SU-DHL-6 (cell line): Measurements from ENCODE around the gene MAML3.

Experiments
- CTCF ChIP-seq: fragments of 200-600 bp; sonication (generic); IDR thresholded peaks from one replicate; pipeline ENCODE4 v1.5.1; 2017; ENCODE audit warnings: antibody characterized with exemption, mild to moderate bottlenecking, low read length, moderate library complexity; ENCODE audit not compliant: insufficient read depth, poor library complexity, severe bottlenecking
- EZH2phosphoT487 ChIP-seq: fragments of 200-600 bp; sonication (generic), shearing (Covaris generic); conservative IDR thresholded peaks from 2 replicates; pipeline ENCODE4 v1.6.1; 2018; ENCODE audit warnings: mild to moderate bottlenecking, antibody characterized with exemption, low read length, moderate library complexity, mixed read lengths

DNA sequence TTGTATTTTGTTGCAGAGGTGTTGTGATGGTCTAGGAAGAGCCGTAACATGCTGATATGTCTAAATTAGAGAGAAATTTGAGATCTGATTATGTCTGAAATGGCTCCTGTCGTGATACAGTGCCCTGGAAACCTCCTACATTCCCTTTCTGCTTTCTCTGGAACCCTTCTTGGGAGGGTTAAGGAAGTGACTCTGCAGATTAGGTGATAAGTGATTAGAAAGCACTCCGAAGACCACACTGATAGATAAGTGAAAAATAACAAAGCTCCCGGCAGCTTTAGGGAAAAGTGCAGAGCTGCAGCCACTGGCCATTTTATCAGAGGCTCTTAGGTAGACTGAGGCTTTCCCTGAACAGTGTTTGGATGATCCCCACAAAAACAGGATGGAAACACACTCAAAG lies 377.7 kb downstream of the MAML3 start:
- no peak for TF ChIP-seq CTCF
- TF ChIP-seq EZH2phosphoT487: no peak
